RWPE2 (cell line): ENCODE measurements around the gene HOXA4.
A peak's percentile ranks its signal among the peaks of the same experiment; 100 is the strongest.

ENCODE experiments used
- ATAC-seq: fragments of 200-7000 bp; cut with Tn5 transposase; 3 replicates; pipeline ENCODE4 v1.9.1; 2021; ENCODE audit warnings: low read depth
- DNase-seq: peaks from one replicate; pipeline ENCODE4 v3.0.0-alpha.2; 2020; ENCODE audit warnings: low spot score
- H3K27ac ChIP-seq: fragments of 450-650 bp; 2 replicates; pipeline ENCODE4 v1.5.1; 2017; ENCODE audit warnings: mild to moderate bottlenecking; ENCODE audit not compliant: poor library complexity, severe bottlenecking
- H3K27me3 ChIP-seq: fragments of 250-450 bp; sonication (Bioruptor Pico); 2 replicates; pipeline ENCODE4 v1.5.1; 2021; ENCODE audit warnings: mild to moderate bottlenecking, moderate library complexity; ENCODE audit not compliant: insufficient read depth, poor library complexity, severe bottlenecking
- H3K36me3 ChIP-seq: fragments of 250-450 bp; sonication (Bioruptor Pico); 2 replicates; pipeline ENCODE4 v1.5.1; 2020; ENCODE audit warnings: low read depth, mild to moderate bottlenecking, moderate library complexity
- H3K4me1 ChIP-seq: fragments of 250-450 bp; sonication (Bioruptor Pico); 2 replicates; pipeline ENCODE4 v1.5.1; 2021; ENCODE audit warnings: mild to moderate bottlenecking, moderate library complexity; ENCODE audit not compliant: insufficient read depth, poor library complexity, severe bottlenecking
- H3K4me3 ChIP-seq: fragments of 250-450 bp; sonication (Bioruptor Pico); 2 replicates; pipeline ENCODE4 v1.5.1; 2021; ENCODE audit warnings: mild to moderate bottlenecking, moderate library complexity; ENCODE audit not compliant: severe bottlenecking
- H3K9me3 ChIP-seq: fragments of 250-450 bp; sonication (Bioruptor Pico); 2 replicates; pipeline ENCODE4 v1.5.1; 2021; ENCODE audit warnings: mild to moderate bottlenecking, moderate library complexity; ENCODE audit not compliant: severe bottlenecking
- TF ChIP-seq, protein P1 (sequence below): fragments of 450-650 bp; IDR thresholded peaks from one replicate; pipeline ENCODE4 v1.5.1; 2017; ENCODE audit warnings: mild to moderate bottlenecking, moderate library complexity; ENCODE audit not compliant: poor library complexity, severe bottlenecking

HOXA4 gene

DNA sequence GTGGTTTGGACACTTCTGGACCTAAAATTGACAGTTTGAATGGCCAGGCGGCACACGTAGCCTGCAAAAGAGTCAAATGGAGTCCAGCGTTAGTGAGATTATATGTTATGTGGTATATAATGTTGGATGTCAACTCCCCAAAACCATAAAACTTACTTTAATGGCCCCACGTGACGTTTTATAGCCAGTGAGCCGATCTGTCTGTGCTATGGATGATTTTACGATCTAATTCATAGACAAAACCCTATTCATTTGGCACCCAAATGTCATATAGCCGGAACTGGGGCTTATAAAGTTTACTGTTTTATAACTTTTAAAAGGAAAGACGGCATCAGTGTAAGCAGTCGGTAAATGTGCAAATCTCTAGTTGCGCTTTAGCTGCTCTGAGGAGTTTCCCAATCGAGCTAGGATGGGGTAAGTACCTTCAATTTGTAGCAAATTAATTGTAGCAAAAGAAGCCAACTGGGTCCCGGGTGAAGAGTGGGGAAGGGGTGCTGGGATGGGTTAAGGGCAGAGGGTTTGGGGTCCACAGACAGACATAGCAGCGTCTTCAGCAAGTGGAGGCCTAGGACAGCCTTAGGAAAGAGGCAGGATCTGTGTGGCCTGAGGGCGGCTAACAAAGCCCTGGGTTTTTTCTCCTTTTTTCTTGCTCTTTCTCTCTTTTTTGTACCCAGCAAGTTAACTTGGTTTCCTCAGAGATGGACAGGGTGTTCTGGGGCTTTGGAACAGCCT, 9.7 kb upstream of the HOXA4 start:
- Histone ChIP-seq H3K4me1 (peaks cover 10% of the 10 kb centered on the region), H3K36me3 (peaks cover 3% of the 10 kb centered on the region; the same call in 1 of the 2 replicates), H3K27me3 (no peaks in the 10 kb centered on the region), H3K9me3 (no peaks in the 10 kb centered on the region), H3K4me3 (peak overlapping the region; percentile 23), H3K27ac (peak overlapping the region; percentile 85)
- TF ChIP-seq, protein P1, sequence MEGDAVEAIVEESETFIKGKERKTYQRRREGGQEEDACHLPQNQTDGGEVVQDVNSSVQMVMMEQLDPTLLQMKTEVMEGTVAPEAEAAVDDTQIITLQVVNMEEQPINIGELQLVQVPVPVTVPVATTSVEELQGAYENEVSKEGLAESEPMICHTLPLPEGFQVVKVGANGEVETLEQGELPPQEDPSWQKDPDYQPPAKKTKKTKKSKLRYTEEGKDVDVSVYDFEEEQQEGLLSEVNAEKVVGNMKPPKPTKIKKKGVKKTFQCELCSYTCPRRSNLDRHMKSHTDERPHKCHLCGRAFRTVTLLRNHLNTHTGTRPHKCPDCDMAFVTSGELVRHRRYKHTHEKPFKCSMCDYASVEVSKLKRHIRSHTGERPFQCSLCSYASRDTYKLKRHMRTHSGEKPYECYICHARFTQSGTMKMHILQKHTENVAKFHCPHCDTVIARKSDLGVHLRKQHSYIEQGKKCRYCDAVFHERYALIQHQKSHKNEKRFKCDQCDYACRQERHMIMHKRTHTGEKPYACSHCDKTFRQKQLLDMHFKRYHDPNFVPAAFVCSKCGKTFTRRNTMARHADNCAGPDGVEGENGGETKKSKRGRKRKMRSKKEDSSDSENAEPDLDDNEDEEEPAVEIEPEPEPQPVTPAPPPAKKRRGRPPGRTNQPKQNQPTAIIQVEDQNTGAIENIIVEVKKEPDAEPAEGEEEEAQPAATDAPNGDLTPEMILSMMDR: no peak
- ATAC-seq: no peak
- no peak for DNase-seq

DNA sequence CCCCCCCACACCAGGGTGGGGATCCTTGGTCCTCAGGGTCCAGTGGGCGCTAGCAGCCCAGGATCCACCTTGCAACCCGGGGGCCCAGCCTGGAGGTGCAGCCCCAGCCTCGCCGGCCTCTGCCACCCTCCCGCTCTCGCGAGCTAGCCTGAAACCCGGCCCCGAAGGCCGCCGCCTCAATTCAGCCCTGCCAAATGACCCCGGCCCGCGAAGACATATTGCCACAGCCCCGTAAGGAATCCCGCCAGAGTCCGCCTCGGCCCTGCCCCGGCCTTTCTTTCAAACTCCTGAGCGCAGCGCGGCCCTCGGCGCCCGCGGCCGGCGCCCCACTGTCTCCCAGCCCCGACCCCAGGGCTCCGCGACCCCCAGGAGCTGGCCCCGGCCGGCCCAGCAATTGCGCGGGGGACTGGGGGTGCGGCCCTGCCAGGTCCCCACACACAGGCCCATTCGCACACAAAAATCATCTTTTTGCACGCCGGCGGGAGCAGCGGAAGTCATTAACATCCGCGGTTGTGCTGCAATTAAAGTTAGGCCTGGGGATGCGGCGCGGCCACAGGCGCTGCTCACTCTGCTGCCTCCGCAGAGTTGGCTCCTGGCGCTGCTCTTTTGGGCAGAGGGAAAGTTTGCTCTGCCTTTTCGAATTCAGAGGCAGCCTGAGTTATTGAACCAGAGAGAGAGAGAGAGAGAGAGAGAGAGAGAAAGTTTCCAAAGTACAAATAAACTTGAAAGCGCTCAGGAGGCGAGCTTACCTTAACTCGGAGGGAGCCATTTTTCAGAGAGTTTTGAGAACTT, 9.0 kb upstream of the HOXA4 start:
- H3K27me3 ChIP-seq: no peaks in the 10 kb centered on the region
- DNase-seq (no peak), ATAC-seq (no peak)
- peak overlapping the region; percentile 85 for H3K27ac ChIP-seq
- H3K9me3 ChIP-seq: no peaks in the 10 kb centered on the region
- H3K4me3 ChIP-seq: peak overlapping the region; percentile 23
- TF ChIP-seq, protein P1: no peak
- H3K4me1 ChIP-seq: peaks cover 18% of the 10 kb centered on the region
- H3K36me3 ChIP-seq: peaks cover 3% of the 10 kb centered on the region; the same call in 1 of the 2 replicates

DNA sequence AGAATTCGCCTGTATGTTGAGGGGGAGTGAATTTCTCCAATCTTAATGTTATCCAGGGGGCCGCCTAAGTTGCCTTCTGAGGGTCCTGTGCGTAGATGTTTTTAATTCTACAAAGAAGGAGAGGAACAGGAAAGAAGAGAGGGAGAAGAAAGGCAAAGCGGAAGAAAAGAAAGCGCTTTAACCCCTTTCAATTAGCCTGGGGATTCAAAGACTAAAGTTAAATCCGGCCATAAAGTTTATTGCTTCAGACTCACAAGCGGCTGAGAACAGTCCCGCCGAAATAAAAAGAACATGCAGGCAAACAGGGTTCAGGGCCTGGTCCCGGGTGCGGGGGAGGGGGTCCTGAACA, 8.4 kb upstream of the HOXA4 start:
- Histone ChIP-seq H3K27me3 (no peaks in the 10 kb centered on the region), H3K4me3 (peak overlapping the region; percentile 23), H3K36me3 (peaks cover under 1% of the 10 kb centered on the region; the same call in 1 of the 2 replicates), H3K27ac (peak overlapping the region; percentile 85), H3K9me3 (no peaks in the 10 kb centered on the region), H3K4me1 (peaks cover 22% of the 10 kb centered on the region)
- DNase-seq: no peak
- ATAC-seq: no peak
- TF ChIP-seq, protein P1: no peak

DNA sequence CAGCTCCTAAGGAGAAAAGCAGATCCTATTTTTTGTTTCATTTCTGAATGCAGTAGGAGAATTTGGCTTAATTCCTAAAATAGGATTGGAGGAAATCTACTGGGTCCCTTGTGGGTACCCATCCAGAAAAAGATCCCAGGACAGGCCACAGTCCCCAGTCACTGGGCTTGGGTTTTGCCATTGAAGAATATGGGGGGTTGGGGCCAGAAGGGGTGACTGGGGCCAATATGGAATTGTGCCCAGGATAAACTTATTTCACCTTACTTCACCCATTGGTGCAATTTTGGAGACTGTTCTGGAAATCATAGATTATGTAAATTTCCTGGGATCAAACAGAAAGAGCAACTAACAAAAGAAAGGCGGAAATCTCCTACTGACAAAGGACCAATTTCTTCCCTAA, 7.9 kb upstream of the HOXA4 start:
- H3K9me3 ChIP-seq: no peaks in the 10 kb centered on the region

More for the DNA sequence above, 7.9 kb upstream of the HOXA4 start:
- Histone ChIP-seq H3K27ac (peak overlapping the region; percentile 85), H3K4me3 (no peak overlapping the region), H3K36me3 (no peaks in the 10 kb centered on the region), H3K4me1 (peaks cover 23% of the 10 kb centered on the region), H3K27me3 (no peaks in the 10 kb centered on the region)
- ATAC-seq (no peak), DNase-seq (no peak)
- TF ChIP-seq, protein P1: no peak
